NCI-H82 treated with DMSO at 0.1 percent for 48 hours (cell line): Measurements from ENCODE around the gene SELPLG.
"Not testable (repeated sequence)": the region's sequence is repeated elsewhere in the genome, so short reads cannot be mapped to it uniquely, and the experiment has no call there.

ENCODE experiments used
- DNase-seq: peaks from one replicate; lab custom pipeline; 2025; ENCODE audit not compliant: unreplicated experiment; lab: John Stamatoyannopoulos, UW

SELPLG gene

GRCh38 chr12:108592033-108592909 is 41.4 kb downstream of the SELPLG start:
- no peak for DNase-seq

- DNase-seq = no peak
Measured at GRCh38 chr12:108591267-108591980, 42.3 kb downstream of the SELPLG start.

GRCh38 chr12:108590463-108590862 is 43.2 kb downstream of the SELPLG start:
- not testable (repeated sequence) for DNase-seq

- DNase-seq = no peak
Measured at GRCh38 chr12:108589840-108590229, 43.9 kb downstream of the SELPLG start.

GRCh38 chr12:108589028-108589839 is 44.5 kb downstream of the SELPLG start:
- no peak for DNase-seq

GRCh38 chr12:108587826-108588225 is 45.9 kb downstream of the SELPLG start:
- no peak for DNase-seq

- DNase-seq = no peak
Measured at GRCh38 chr12:108586306-108586705, 47.4 kb downstream of the SELPLG start.

GRCh38 chr12:108585864-108586263 is 47.8 kb downstream of the SELPLG start:
- no peak for DNase-seq

- no peak for DNase-seq
Measured at GRCh38 chr12:108584456-108585065, 49.1 kb downstream of the SELPLG start.

GRCh38 chr12:108583991-108584390 is 49.7 kb downstream of the SELPLG start:
- no peak for DNase-seq

- DNase-seq = no peak
Measured at GRCh38 chr12:108582978-108583770, 50.5 kb downstream of the SELPLG start.

- DNase-seq = no peak
Measured at GRCh38 chr12:108582509-108582908, 51.2 kb downstream of the SELPLG start.

- no peak for DNase-seq
Measured at GRCh38 chr12:108581311-108582227, 52.1 kb downstream of the SELPLG start.

GRCh38 chr12:108580531-108580930 is 53.2 kb downstream of the SELPLG start:
- DNase-seq = no peak

GRCh38 chr12:108578813-108579212 is 54.9 kb downstream of the SELPLG start:
- DNase-seq = no peak

- no peak for DNase-seq
Measured at GRCh38 chr12:108578264-108578663, 55.4 kb downstream of the SELPLG start.

- DNase-seq = no peak
Measured at GRCh38 chr12:108577458-108577857, 56.2 kb downstream of the SELPLG start.

GRCh38 chr12:108576660-108577234 is 56.9 kb downstream of the SELPLG start:
- DNase-seq = no peak
